ENCODE data around the gene TPX2. TPM values are rescaled to one million over a fixed set of nuclear protein-coding genes. Genes with fewer than 3 reads are reported as not detected.

TPX2 gene
- total and polyA plus RNA-seq, 10 of the 15 experiments (the other 5 are each of a cell fraction or from before 2014, with no cell fraction given), result 29.7 to 144 (median 89.0) TPM

- CTCF ChIA-PET, result interaction anchor here (0.6 to 7.3 kb wide), 13 partner anchors 12 to 242 kb away, joined by 3 to 109 read pairs (median 7); partner anchors contain the start of genes MYLK2 and PDRG1
- BruUV-seq (replicated peaks), result no TSS peak
- Histone ChIP-seq H2AFZ (ENCODE audit: control insufficient read depth, low read depth, low read length) (no peak overlapping the region), H3K36me3 (ENCODE audit: control insufficient read depth in 2 of 2, insufficient read depth in 2 of 2, low read length in 1 of 2) (no peaks in the 10 kb centered on the region), H3K4me2 (ENCODE audit: control insufficient read depth, insufficient read depth) (no peak overlapping the region), H4K20me1 (ENCODE audit: control insufficient read depth, insufficient read depth) (no peaks in the 10 kb centered on the region; the same call in 1 of the 2 replicates), H3K27me3 (replicated peaks in 1 of 2; ENCODE audit: control insufficient read depth in 2 of 2, insufficient read depth in 2 of 2, low read length in 1 of 2) (no peaks in the 10 kb centered on the region; a peak in 2 of 4 replicates), H3K79me2 (ENCODE audit: control insufficient read depth, insufficient read depth, low read length) (no peaks in the 10 kb centered on the region), H3K4me3 (no peak overlapping the region), H3K4me1 (ENCODE audit: control insufficient read depth, insufficient read depth, low read length) (peaks cover 5% of the 10 kb centered on the region; the same call in 1 of the 2 replicates), H3K9me3 (replicated peaks; ENCODE audit: control insufficient read depth, insufficient read depth, low read length) (no peaks in the 10 kb centered on the region), H3K9ac (ENCODE audit: control insufficient read depth, insufficient read depth, low read length) (no peak overlapping the region), H3K27ac (ENCODE audit: control insufficient read depth, insufficient read depth) (no peak overlapping the region)
- TF ChIP-seq PAX5 (IDR thresholded peaks at IDR 0.05; ENCODE audit: borderline replicate concordance, low read depth, low read length) (no peak), CREB1 (IDR thresholded peaks at IDR 0.05; ENCODE audit: low read depth) (no peak), ZBTB4 (CRISPR knock-in tag; IDR thresholded peaks at IDR 0.05) (no peak), RFX5 (IDR thresholded peaks at IDR 0.05; ENCODE audit: low read depth, low read length) (no peak), SREBF2 (IDR thresholded peaks at IDR 0.05; ENCODE audit: low read length) (no peak), NR2C1 (IDR thresholded peaks at IDR 0.05) (no peak), SREBF1 (IDR thresholded peaks at IDR 0.05; ENCODE audit: low read length) (no peak), CUX1 (IDR thresholded peaks at IDR 0.05; ENCODE audit: insufficient replicate concordance, low read depth, low read length) (no peak), RB1 (IDR thresholded peaks at IDR 0.05; ENCODE audit: borderline replicate concordance) (no peak), RUNX3 (IDR thresholded peaks at IDR 0.05; ENCODE audit: low read length) (no peak), NBN (IDR thresholded peaks at IDR 0.05) (no peak)
- DNase-seq (ENCODE audit: low read depth, low spot score) (no peak), FAIRE-seq (no peak), ATAC-seq (no peak)
- 40% methylated on average over 31 of the region's 32 CpGs for WGBS (ENCODE audit: insufficient coverage, insufficient replicate concordance, low lambda C conversion rate, missing lambda C conversion rate)
- intact Hi-C loops (cut with micrococcal nuclease; ENCODE audit: unreplicated experiment) (loop anchor here (5.0 kb wide), 1 partner anchor 169 kb away; no protein-coding TSS in a partner anchor), in situ Hi-C loops (cut with MboI) (no loop called here)
- SMC1A ChIA-PET (ENCODE audit: uncharacterized antibody, unreplicated experiment), result interaction anchor here (1.9 to 2.8 kb wide), 5 partner anchors 11 to 104 kb away, joined by 4 to 13 read pairs (median 7); partner anchors contain the start of gene PDRG1
- RAD21 ChIA-PET (ENCODE audit: unreplicated experiment), result interaction anchor here (0.5 to 1.6 kb wide), 2 partner anchors 143 to 183 kb away, joined by 3 to 5 read pairs; no protein-coding TSS in a partner anchor
- POLR2A ChIA-PET, result no interaction called here
These were observed 109.3 kb downstream of the TPX2 start for GRCh38 chr20:31848088-31848999.
